HG03064 (cell line): ENCODE results near the gene CPHXL2.

ENCODE experiments used
- ATAC-seq: cut with Tn5 transposase; IDR thresholded peaks from one replicate; pipeline ENCODE4 v1.9.1; 2021; ENCODE audit warnings: low read depth; ENCODE audit not compliant: unreplicated experiment

The CPHXL2 gene

GRCh38 chr16:75676909-75677308 lies at the start of gene CPHXL2:
CPHXL2 (minus strand) TSS chr16:75677009; CDS start chr16:75676999, 10 bp downstream.
- no peak for ATAC-seq

GRCh38 chr16:75726390-75726789 lies 49.6 kb upstream of the CPHXL2 start, which contains the start of gene CPHXL:
CPHXL (minus strand) TSS chr16:75726490; CDS start chr16:75726442, 48 bp downstream.
- no peak for ATAC-seq

GRCh38 chr16:75718452-75718851 lies 41.6 kb upstream of the CPHXL2 start:
- no peak for ATAC-seq

GRCh38 chr16:75714661-75715060 lies 37.9 kb upstream of the CPHXL2 start:
- ATAC-seq = no peak

GRCh38 chr16:75710344-75710743 lies 33.5 kb upstream of the CPHXL2 start:
- ATAC-seq = no peak

GRCh38 chr16:75703306-75703705 lies 26.5 kb upstream of the CPHXL2 start:
- no peak for ATAC-seq

GRCh38 chr16:75702242-75702641 lies 25.4 kb upstream of the CPHXL2 start:
- no peak for ATAC-seq

- ATAC-seq = no peak
These were observed 24.6 kb upstream of the CPHXL2 start, which contains the start of gene DUXB for GRCh38 chr16:75701361-75701760. DUXB (minus strand) TSS chr16:75701461; CDS start chr16:75701418, 43 bp downstream.

- no peak for ATAC-seq
These were observed 20.8 kb upstream of the CPHXL2 start for GRCh38 chr16:75697571-75697970.

GRCh38 chr16:75695708-75696107 lies 18.9 kb upstream of the CPHXL2 start:
- no peak for ATAC-seq

GRCh38 chr16:75687361-75687760 lies 10.6 kb upstream of the CPHXL2 start:
- ATAC-seq = no peak

- no peak for ATAC-seq
These were observed 5.5 kb upstream of the CPHXL2 start for GRCh38 chr16:75682308-75682707.

GRCh38 chr16:75679366-75679765 lies 2.6 kb upstream of the CPHXL2 start:
- ATAC-seq = no peak

GRCh38 chr16:75667503-75667902 lies 9.3 kb downstream of the CPHXL2 start:
- ATAC-seq = no peak

- ATAC-seq = no peak
These were observed 16.0 kb downstream of the CPHXL2 start for GRCh38 chr16:75660726-75661302.

GRCh38 chr16:75660321-75660720 lies 16.5 kb downstream of the CPHXL2 start:
- ATAC-seq = no peak

- no peak for ATAC-seq
These were observed 18.6 kb downstream of the CPHXL2 start for GRCh38 chr16:75658175-75658574.

- no peak for ATAC-seq
These were observed 22.9 kb downstream of the CPHXL2 start for GRCh38 chr16:75653922-75654321.

GRCh38 chr16:75648265-75649076 lies 28.3 kb downstream of the CPHXL2 start:
- ATAC-seq = peak; percentile 31

- peak; percentile 81 for ATAC-seq
These were observed 29.1 kb downstream of the CPHXL2 start, which contains the start of the genes KARS1 and TERF2IP for GRCh38 chr16:75647492-75648264. KARS1 (minus strand) TSS chr16:75647665; CDS start chr16:75647639, 26 bp downstream. TERF2IP (plus strand) TSS chr16:75647773; CDS start chr16:75647883, 110 bp downstream.

GRCh38 chr16:75647112-75647491 lies 29.7 kb downstream of the CPHXL2 start:
- peak; percentile 15 for ATAC-seq
